GM08714 (cell line): ENCODE data around the gene HOXA13.

Experiments
- H3K4me3 ChIP-seq: fragments of 200-500 bp; sonication (Bioruptor generic); 2 replicates; pipeline ENCODE4 v1.5.1; 2014; ENCODE audit warnings: mild to moderate bottlenecking, low read length, inconsistent platforms
- ZNF274 ChIP-seq: IDR thresholded peaks from 2 replicates; pipeline ENCODE4 v1.6.1; 2012; ENCODE audit warnings: mild to moderate bottlenecking, low read depth, low read length

HOXA13 gene

GRCh38 chr7:27148031-27148755 is 51.7 kb downstream of the HOXA13 start:
- TF ChIP-seq ZNF274 = no peak
- H3K4me3 ChIP-seq = no peak overlapping the region

- TF ChIP-seq ZNF274 = no peak
- no peak within 1 kb of the TSS for H3K4me3 ChIP-seq
These were observed 52.5 kb downstream of the HOXA13 start, which contains the start of gene HOXA6 for GRCh38 chr7:27147199-27148030. Gene HOXA6 (minus strand): TSS chr7:27147774. CDS start chr7:27147749, 25 bp downstream.

GRCh38 chr7:27146491-27147198 is 53.2 kb downstream of the HOXA13 start:
- no peak for TF ChIP-seq ZNF274

GRCh38 chr7:27145914-27146412 is 53.9 kb downstream of the HOXA13 start:
- no peak for TF ChIP-seq ZNF274
- no peak overlapping the region for H3K4me3 ChIP-seq

More at GRCh38 chr7:27146491-27147198, 53.2 kb downstream of the HOXA13 start:
- H3K4me3 ChIP-seq = no peak overlapping the region

GRCh38 chr7:27145165-27145913 is 54.6 kb downstream of the HOXA13 start:
- no peak for TF ChIP-seq ZNF274
- no peak overlapping the region; the same call in 1 of the 2 replicates for H3K4me3 ChIP-seq

GRCh38 chr7:27144781-27145164 is 55.1 kb downstream of the HOXA13 start:
- TF ChIP-seq ZNF274 = no peak
- no peak overlapping the region; the same call in 1 of the 2 replicates for H3K4me3 ChIP-seq
